Stimulated activated CD4-positive, alpha-beta T cell treated with anti-CD3 and anti-CD28 coated beads, TNF-alpha, amount 100 ng/mL, for 1 hour (primary cell): Measurements from ENCODE around the gene INHBC.
A peak's percentile ranks its signal among the peaks of the same experiment; 100 is the strongest.

Experiments used
- DNase-seq, 3 donors: peaks; one replicate each; pipeline ENCODE4 v3.0.0-alpha.2; 2020; ENCODE audit warnings: low read depth in 3 of 3, low spot score in 1 of 3

The INHBC gene

GRCh38 chr12:57454566-57455373 is 20.2 kb downstream of the INHBC start, which contains the start of gene INHBE:
INHBE (plus strand) TSS chr12:57455307; CDS start chr12:57455537, 230 bp downstream.
- no peak for DNase-seq

DNA sequence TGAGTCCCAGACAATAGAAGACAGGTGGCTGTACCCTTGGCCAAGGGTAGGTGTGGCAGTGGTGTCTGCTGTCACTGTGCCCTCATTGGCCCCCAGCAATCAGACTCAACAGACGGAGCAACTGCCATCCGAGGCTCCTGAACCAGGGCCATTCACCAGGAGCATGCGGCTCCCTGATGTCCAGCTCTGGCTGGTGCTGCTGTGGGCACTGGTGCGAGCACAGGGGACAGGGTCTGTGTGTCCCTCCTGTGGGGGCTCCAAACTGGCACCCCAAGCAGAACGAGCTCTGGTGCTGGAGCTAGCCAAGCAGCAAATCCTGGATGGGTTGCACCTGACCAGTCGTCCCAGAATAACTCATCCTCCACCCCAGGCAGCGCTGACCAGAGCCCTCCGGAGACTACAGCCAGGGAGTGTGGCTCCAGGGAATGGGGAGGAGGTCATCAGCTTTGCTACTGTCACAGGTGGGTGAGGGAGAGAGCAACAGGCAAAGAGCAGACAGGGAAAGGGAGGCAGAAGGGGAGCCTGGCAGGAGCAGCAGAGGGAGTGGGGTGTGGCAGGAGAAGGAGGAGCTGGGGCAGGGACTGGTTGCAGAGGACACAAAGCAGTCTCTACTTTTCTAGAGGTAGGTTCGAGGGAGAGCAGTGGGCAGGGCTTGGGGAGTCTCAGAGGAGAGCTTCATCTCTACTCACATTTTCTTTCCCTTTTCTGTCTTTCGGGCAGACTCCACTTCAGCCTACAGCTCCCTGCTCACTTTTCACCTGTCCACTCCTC is 21.0 kb downstream of the INHBC start:
- DNase-seq: no peak

DNA sequence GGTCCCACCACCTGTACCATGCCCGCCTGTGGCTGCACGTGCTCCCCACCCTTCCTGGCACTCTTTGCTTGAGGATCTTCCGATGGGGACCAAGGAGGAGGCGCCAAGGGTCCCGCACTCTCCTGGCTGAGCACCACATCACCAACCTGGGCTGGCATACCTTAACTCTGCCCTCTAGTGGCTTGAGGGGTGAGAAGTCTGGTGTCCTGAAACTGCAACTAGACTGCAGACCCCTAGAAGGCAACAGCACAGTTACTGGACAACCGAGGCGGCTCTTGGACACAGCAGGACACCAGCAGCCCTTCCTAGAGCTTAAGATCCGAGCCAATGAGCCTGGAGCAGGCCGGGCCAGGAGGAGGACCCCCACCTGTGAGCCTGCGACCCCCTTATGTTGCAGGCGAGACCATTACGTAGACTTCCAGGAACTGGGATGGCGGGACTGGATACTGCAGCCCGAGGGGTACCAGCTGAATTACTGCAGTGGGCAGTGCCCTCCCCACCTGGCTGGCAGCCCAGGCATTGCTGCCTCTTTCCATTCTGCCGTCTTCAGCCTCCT is 21.6 kb downstream of the INHBC start:
- no peak for DNase-seq

- DNase-seq: no peak
Measured at GRCh38 chr12:57456737-57457490, 22.3 kb downstream of the INHBC start.

DNA sequence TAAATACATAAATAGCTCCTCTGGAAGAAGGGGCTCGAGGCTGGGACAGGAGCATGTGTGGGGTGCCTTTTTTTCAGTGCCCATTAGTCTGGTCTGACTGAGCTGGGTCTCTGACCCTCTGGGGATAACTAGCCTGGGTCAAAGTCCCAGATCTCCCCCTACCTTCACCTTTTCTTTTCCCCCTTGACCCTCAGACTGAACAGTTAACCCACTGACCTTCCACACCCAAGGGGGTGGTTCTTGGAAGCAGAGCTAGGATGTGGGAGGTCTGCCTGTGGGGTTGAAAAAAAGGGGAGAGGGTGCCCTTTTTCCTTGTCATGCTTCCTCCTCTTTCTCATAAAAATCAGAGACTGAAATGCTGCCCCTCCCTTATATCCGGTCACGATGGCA is 24.1 kb downstream of the INHBC start:
- DNase-seq: no peak

DNA sequence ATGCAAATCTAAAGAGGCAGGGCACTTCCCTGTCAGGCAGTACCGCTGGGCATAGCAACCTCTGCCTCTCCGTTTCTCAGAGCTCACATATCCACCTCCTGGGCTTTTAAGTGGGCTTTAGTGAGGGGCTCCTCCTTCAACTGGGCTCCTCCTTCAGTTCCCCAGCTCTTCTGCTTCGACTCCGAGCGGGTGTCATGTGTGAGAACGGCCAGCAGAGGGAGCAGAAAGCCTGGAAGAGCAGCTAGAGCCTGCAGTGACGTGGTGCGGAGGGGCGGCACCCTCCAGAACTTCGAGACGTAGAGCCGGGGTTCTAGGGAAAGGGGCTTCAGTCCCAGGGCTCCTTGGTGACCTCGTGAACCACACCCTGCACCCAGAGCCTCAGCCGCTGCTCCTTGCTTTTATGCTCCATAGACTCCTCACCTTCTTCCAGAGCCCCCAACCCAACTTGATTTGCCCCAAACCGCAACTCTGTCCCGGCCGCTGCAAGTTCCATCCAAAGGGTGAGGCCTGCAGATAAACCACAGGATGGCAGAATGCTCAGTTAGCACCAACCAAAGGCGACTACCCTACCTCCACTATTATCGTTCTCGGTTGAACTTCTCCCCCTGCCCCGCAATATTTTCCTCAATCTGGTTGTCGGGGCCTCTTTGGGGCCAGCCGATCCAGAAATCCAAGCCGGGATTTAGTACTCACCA is 24.6 kb downstream of the INHBC start:
- peak; percentile 82 to 85 (median 84) for DNase-seq

- no peak for DNase-seq
Measured at GRCh38 chr12:57459750-57460467, 25.3 kb downstream of the INHBC start, which contains the start of gene GLI1. GLI1 (plus strand) TSS chr12:57459785; CDS start chr12:57463692, 3,907 bp downstream.

DNA sequence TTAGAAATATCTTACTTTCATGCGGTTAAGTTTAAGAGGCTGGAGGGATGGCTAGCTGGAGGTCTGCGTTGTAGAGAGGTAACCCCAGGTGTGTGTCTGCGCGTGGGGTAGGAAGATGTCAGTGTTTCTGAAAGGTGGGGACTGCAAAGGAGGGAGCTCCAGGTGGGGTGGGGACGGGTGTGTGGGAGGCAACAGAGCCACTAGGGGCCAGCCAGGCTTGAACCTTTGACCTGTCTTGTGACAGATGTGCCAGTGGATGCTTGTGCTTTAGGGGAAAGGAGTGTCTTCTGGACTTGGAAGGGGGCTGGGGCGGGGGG is 25.8 kb downstream of the INHBC start:
- no peak for DNase-seq

DNA sequence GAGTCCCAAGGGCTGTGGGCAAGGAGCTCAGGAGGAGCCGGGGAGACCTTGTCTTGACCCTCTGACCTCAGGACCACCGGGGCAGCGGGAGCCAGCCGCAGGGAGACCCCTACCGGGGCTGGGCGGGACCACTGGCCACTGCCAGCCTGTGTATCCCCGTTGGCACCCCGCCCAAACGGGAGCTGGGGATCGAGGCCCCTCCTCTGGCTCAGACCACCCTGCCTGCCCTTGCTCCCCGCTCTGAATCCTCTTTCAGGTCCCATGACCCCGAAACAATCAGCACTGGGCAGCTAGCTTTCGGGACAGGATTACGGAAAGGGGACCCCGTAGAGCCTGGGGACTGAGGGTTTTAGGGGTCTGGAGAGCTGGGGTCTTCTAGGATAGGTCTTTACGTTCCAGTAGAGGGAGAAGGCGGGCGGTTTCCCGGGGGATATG is 26.3 kb downstream of the INHBC start:
- no peak for DNase-seq

DNA sequence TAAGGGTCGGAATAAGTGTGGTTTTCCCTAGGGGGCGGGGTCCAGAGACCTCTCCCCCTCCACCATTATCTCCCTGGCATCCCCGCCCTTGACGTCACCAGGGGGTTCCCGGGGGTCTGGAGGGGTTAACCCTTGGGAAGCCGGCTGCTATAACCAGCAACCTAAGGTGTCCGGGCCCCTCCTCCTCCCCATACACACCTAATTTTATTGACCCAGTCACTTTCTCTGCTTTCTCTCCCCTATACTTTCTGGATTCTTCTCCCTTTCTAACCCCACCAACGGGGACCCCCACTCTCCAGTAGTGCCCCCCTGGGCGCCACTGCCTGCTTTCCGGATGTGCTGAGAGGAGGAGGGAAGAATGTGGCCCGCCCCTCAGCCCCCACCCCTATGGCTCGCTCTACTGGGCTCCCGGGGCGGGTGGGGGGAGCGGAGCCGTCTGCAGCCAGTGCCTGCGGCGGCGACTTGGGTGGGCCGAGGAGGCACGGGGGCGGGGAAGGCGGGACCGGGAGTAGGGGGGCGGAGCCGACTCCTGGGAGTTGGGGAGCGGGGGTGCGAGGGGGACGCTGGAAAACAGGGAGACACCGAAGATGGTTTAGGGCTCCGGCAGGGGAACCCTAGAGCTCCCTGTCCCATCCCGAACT is 26.8 kb downstream of the INHBC start:
- DNase-seq: no peak

DNA sequence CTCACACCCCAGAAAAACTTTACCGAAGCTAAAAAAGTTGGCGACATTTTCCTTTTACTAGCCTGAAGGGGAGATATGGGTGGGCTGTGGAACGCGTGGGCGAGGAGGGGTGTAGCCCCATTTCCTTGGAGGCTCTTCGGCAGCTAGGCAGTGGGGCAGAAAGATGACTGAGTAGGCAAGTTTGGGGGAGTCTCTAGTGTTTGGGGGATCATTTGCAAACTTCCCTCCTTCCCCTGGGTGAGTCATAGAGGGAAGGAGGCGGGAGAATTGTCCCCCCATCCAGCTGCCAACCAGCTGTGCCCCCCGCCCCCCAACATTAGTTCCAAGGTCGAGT is 27.3 kb downstream of the INHBC start:
- no peak for DNase-seq

- peak; percentile 75 to 83 (median 79) for DNase-seq
Measured at GRCh38 chr12:57462251-57462911, 27.8 kb downstream of the INHBC start.

- no peak for DNase-seq
Measured at GRCh38 chr12:57462912-57463253, 28.3 kb downstream of the INHBC start.

GRCh38 chr12:57464569-57464968 is 30.0 kb downstream of the INHBC start:
- no peak for DNase-seq

- DNase-seq: no peak
Measured at GRCh38 chr12:57465030-57465746, 30.6 kb downstream of the INHBC start.

GRCh38 chr12:57465747-57466505 is 31.3 kb downstream of the INHBC start:
- DNase-seq: no peak

DNA sequence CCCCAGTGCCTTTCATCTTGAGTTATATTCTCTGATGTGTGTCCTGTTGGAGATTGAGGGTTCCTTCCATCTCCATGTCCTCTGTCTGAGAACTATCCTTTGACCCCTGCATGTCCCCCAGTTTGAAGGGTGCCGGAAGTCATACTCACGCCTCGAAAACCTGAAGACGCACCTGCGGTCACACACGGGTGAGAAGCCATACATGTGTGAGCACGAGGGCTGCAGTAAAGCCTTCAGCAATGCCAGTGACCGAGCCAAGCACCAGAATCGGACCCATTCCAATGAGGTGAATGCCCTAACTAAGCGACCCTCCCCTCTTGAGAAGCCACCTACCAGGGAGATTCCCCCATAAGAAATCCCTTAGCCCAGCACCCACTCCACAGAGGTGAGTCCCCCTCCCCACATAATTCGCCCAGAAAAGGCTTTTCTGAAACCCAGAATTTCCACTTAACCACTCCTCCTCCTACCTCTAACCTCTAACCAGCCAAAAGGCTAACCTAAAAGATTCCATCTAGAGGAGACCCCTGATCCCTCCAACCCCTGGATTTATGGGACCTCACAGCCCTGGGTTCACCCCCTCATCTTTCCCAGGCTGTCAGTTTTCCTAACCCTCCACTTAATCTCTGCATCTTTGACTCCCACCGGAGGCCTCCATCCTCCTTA is 32.8 kb downstream of the INHBC start:
- no peak for DNase-seq
